RWPE1 (cell line): Measurements from ENCODE around the gene FAM186B.

ENCODE experiments used
- CTCF ChIA-PET: fragments of 350-600 bp; sonication (Branson Sonifier 250); formaldehyde crosslinking; extraction: SDS; loops from one replicate; lab custom pipeline; 2021; lab: Yijun Ruan, JAX
- POLR2A ChIA-PET: fragments of 400-600 bp; formaldehyde crosslinking; extraction: SDS; loops from one replicate; lab custom pipeline; 2020; ENCODE audit warnings: antibody characterized with exemption; ENCODE audit not compliant: low non-redundant PET; lab: Yijun Ruan, JAX
- DNase-seq: peaks from one replicate; pipeline ENCODE4 v3.0.0; 2012; ENCODE audit warnings: low spot score
- H3K27ac ChIP-seq: fragments of 450-650 bp; 2 replicates; pipeline ENCODE4 v1.5.1; 2017
- TF ChIP-seq, protein P1 (sequence below): fragments of 450-650 bp; conservative IDR thresholded peaks from 2 replicates; pipeline ENCODE4 v1.5.1; 2017; ENCODE audit warnings: low read depth, mild to moderate bottlenecking

Gene FAM186B

DNA sequence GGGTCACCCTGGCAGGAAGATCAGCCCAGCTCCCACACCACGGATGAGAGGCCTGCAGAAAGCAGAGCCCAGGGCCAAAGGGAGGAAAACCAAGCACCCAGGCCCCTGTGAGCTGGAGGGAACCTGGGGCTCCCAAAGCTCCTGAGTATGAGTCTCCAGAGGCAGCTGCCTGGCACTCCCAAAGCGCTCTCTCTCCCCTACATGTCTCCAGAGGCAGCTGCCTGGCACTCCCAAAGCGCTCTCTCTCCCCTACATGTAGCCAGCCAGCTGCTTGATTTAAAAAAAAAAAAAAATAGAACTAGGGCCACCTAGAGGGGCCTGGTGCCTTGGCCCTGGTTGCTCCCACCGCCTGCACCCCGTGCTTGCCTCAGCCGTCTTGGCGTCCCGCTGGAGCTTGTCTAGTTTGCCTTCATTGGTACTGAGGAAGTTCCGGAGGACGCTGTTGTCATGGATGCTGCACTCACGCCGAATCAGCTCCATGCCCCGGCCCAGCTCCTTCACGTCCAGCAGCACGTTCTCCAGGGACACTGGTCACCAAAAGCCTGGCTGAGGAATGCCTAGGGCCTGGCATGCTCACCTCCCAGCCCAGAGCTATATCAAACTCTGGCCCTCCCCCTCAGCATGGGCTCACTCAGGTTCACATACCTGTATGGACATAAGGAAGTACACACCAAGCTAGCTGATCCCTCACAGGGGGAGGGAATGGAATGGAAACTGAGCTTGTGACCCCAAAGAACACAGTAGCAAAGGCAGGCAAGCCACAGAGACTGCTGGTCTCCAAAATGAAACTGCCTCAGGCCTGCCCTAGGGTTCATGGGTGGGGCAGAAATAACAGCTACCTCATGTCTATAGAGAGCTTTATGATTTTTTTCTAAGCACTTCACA is 42.6 kb upstream of the FAM186B start:
- ChIA-PET CTCF (interaction anchor here (0.5 to 1.4 kb wide), 5 partner anchors 8 to 289 kb away, joined by 3 to 5 read pairs (median 4); partner anchors contain the start of gene FMNL3), POLR2A (no interaction called here)
- H3K27ac ChIP-seq: peak overlapping the region; percentile 45

DNA sequence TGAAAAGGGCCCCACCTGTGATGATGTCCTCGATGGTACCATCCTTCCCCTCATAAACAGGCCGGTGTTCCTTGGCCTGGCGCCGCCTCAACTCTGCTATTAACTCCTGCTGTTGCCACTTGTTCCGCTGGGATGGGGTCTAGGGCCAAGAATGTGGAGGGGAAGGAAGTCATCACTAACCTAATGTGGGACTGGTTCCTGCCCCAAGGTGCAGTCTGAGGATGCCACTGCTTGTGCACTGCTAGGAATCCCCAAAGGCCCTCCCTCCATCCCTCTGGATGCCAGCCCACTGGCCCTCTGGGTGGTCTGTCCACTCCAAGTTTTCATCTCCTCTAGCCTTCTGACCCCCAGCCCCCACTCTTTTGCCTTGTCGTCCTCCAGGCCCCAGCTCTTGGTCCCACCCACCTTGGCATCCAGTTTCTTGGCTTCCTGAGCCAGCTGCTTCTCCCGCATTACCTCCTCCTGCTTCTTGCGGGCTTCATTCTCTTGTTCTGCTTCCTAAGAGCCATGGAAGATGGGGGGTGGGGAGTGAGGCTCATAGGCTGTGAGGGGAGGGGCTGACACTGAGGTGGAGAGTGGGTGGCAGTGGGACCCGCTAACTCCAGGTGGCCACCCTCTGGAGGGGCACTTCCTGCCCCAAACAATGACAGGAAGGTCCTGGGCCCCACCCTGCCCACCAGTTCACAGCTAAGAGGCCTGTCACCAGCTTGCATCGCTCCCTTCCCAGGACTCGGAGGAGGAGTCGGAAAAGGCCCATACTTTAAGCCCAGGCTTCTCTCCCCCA is 41.6 kb upstream of the FAM186B start:
- TF ChIP-seq, protein P1, sequence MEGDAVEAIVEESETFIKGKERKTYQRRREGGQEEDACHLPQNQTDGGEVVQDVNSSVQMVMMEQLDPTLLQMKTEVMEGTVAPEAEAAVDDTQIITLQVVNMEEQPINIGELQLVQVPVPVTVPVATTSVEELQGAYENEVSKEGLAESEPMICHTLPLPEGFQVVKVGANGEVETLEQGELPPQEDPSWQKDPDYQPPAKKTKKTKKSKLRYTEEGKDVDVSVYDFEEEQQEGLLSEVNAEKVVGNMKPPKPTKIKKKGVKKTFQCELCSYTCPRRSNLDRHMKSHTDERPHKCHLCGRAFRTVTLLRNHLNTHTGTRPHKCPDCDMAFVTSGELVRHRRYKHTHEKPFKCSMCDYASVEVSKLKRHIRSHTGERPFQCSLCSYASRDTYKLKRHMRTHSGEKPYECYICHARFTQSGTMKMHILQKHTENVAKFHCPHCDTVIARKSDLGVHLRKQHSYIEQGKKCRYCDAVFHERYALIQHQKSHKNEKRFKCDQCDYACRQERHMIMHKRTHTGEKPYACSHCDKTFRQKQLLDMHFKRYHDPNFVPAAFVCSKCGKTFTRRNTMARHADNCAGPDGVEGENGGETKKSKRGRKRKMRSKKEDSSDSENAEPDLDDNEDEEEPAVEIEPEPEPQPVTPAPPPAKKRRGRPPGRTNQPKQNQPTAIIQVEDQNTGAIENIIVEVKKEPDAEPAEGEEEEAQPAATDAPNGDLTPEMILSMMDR: no peak
- ChIA-PET POLR2A (no interaction called here), CTCF (interaction anchor here (0.5 to 1.0 kb wide), 3 partner anchors 9 to 288 kb away, joined by 4 to 5 read pairs (median 4); partner anchors contain the start of gene FMNL3)
- H3K27ac ChIP-seq: peak overlapping the region; percentile 45
- no peak for DNase-seq

More for the DNA sequence above, 42.6 kb upstream of the FAM186B start:
- TF ChIP-seq, protein P1: no peak
- DNase-seq: no peak

DNA sequence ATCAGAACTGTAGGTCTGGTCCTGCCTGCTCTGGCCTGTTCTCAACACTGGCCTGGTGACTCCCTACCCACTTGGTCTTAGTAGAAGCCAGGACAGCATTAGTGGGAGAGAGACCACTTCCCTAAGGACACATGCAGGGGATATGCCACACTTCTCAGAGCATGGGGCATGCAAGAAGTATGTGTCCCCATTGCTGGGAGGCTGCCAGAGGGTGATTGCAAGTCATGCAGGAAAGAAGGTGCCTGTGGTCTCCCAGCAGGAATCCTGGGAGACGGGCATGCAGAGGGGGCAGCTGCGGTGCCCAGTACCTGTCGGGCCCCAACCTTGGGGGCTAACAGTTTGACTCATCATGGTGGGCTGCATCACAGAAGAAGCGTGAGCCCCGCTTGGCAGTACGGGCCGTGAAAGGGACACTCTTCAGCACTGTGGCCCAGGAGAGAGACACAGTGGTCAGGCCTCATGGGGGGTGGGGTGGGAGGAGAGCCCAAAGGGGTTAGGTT is 40.9 kb upstream of the FAM186B start:
- DNase-seq: no peak
- CTCF ChIA-PET: no interaction called here

DNA sequence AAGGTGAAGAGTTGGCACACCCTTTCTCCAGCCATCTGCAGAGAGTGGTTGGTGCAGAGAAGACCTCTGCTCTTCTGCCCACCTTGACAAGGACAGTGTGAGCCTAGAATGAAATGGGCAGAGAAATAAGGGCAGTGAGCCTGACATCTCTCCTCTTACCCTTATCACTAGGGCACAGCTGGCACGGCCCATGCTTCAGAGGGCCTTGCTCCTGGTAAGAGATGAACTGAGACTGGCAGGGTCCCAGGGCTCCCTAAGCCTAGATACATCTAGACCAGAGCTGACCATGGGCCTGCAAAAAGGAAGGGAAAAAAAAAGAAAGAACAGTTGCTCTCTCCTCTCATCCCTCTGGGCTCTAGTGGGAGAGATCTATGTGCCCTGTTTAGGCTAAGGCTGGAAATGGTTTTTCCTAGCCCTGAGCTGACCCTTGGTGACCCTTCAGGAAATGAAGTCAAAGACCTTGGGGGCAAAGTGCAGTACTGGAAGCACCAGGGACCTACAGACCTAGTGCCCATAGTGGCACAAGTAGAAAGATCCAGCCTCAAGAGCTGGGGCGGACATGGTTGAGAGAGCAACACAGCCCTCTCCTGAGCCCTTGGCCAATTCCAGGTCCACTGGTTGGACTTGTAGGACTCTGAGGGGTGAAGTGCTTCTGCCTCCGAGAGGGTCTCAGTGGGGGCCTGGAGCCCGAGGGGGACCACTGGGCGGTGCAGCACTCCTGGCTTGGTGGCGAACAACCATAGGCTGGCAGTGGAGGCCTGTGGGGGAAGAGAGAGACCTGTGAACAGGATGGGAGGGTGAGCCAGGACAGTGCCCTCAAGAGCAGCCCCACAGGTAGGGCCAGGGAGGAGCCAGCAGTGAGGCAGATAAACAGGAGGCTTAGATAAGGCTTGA is 40.0 kb upstream of the FAM186B start:
- ChIA-PET CTCF (interaction anchor here (0.5 to 1.8 kb wide), 4 partner anchors 59 to 286 kb away, joined by 3 to 18 read pairs (median 4); no protein-coding TSS in a partner anchor), POLR2A (no interaction called here)
- DNase-seq: no peak
- peak overlapping the region; percentile 32 for H3K27ac ChIP-seq
- TF ChIP-seq, protein P1: no peak

More for the DNA sequence above, 40.9 kb upstream of the FAM186B start:
- POLR2A ChIA-PET: no interaction called here
- 0 out of 2 replicates have a peak overlapping the region, but pooled peaks have one; percentile 32 for H3K27ac ChIP-seq
- TF ChIP-seq, protein P1: no peak

DNA sequence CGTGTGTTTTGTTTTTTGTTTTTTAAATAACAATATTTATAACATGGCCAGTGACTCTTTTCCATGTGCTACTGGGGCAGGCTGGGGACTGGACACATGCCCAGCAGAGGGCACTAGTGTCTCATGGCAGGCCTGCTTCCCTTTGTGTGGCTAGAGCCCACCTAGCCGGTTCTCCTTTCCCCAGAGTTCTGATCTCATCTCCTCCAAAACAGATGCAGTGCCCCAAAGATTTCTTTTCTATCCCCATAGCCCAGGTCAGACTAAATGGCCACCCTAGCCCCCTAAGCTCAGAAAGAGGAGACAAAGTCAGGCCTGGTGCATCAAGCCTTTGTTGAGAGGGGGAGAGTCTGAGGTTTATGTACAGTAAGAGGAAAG is 39.2 kb upstream of the FAM186B start:
- ChIA-PET CTCF (interaction anchor here (0.5 to 2.4 kb wide), 5 partner anchors 60 to 287 kb away, joined by 3 to 18 read pairs (median 5); partner anchors contain the start of gene FMNL3), POLR2A (no interaction called here)
- H3K27ac ChIP-seq: peak overlapping the region; percentile 82
- DNase-seq: peak; percentile 69
- TF ChIP-seq, protein P1: peak; percentile 77
